Measurements from ENCODE around the gene EYS.
A peak's percentile ranks its signal among the peaks of the same experiment; 100 is the strongest.

The EYS gene

GRCh38 chr6:63912887-63913286 is 1794.1 kb downstream of the EYS start:
- TF ChIP-seq PATZ1 (CRISPR knock-in tag; IDR thresholded peaks at IDR 0.05; ENCODE audit: borderline replicate concordance) (no peak), POU6F1 (CRISPR knock-in tag; IDR thresholded peaks at IDR 0.05; ENCODE audit: borderline replicate concordance, low read depth) (no peak), CSRNP3 (CRISPR knock-in tag; IDR thresholded peaks at IDR 0.05) (no peak), BACH2 (CRISPR knock-in tag; IDR thresholded peaks at IDR 0.05; ENCODE audit: borderline replicate concordance) (no peak), ARNTL (CRISPR knock-in tag; IDR thresholded peaks at IDR 0.05; ENCODE audit: borderline replicate concordance, low read depth) (no peak), ZFP30 (CRISPR knock-in tag; IDR thresholded peaks at IDR 0.05) (no peak), TCF4 (CRISPR knock-in tag; IDR thresholded peaks at IDR 0.05; ENCODE audit: borderline replicate concordance) (no peak), ZNF70 (CRISPR knock-in tag; IDR thresholded peaks at IDR 0.05) (no peak), RARB (CRISPR knock-in tag; IDR thresholded peaks at IDR 0.05) (no peak), TOX (CRISPR knock-in tag; IDR thresholded peaks at IDR 0.05; ENCODE audit: borderline replicate concordance) (no peak), ZC3H10 (CRISPR knock-in tag; IDR thresholded peaks at IDR 0.05) (no peak), PPARA (CRISPR knock-in tag; IDR thresholded peaks at IDR 0.05; ENCODE audit: borderline replicate concordance) (no peak), ESRRG (CRISPR knock-in tag; IDR thresholded peaks at IDR 0.05) (no peak), CSDC2 (CRISPR knock-in tag; IDR thresholded peaks at IDR 0.05) (no peak), SNAI2 (CRISPR knock-in tag; IDR thresholded peaks at IDR 0.05) (no peak), CREB5 (CRISPR knock-in tag; IDR thresholded peaks at IDR 0.05; ENCODE audit: low read depth) (no peak)

GRCh38 chr6:63910863-63911551 is 1796.0 kb downstream of the EYS start:
- no peak for TF ChIP-seq OSR1 (CRISPR knock-in tag; IDR thresholded peaks at IDR 0.05)
- no peak for ATAC-seq

More at GRCh38 chr6:63912887-63913286, 1794.1 kb downstream of the EYS start:
- ATAC-seq = no peak

GRCh38 chr6:63904650-63905248 is 1802.3 kb downstream of the EYS start:
- peak; percentile 97 for ATAC-seq
- TF ChIP-seq ZFP3 (CRISPR knock-in tag; IDR thresholded peaks at IDR 0.05) (no peak), TCF4 (CRISPR knock-in tag; IDR thresholded peaks at IDR 0.05; ENCODE audit: borderline replicate concordance) (peak; percentile 44; the same call in 1 of the 2 replicates), ISL1 (CRISPR knock-in tag; IDR thresholded peaks at IDR 0.05) (peak; percentile 59)

- no peak for TF ChIP-seq OSR1 (CRISPR knock-in tag; IDR thresholded peaks at IDR 0.05)
- no peak for TF ChIP-seq ARNTL (CRISPR knock-in tag; IDR thresholded peaks at IDR 0.05; ENCODE audit: borderline replicate concordance, low read depth)
- TF ChIP-seq ESRRG (CRISPR knock-in tag; IDR thresholded peaks at IDR 0.05) = no peak
- no peak for TF ChIP-seq PATZ1 (CRISPR knock-in tag; IDR thresholded peaks at IDR 0.05; ENCODE audit: borderline replicate concordance)
- no peak for TF ChIP-seq ZFP30 (CRISPR knock-in tag; IDR thresholded peaks at IDR 0.05)
- TF ChIP-seq ISL1 (CRISPR knock-in tag; IDR thresholded peaks at IDR 0.05) = peak; percentile 46; the same call in 1 of the 2 replicates
- no peak for TF ChIP-seq GLIS3 (CRISPR knock-in tag; IDR thresholded peaks at IDR 0.05)
- ATAC-seq = no peak
These were observed 1807.5 kb downstream of the EYS start for GRCh38 chr6:63899550-63899949.

Data from SK-N-SH treated with all-trans-retinoic acid at 6 μM for 48 hours (cell line).